ENCODE measurements around the gene NPHP4.

- TF ChIP-seq, protein P1, sequence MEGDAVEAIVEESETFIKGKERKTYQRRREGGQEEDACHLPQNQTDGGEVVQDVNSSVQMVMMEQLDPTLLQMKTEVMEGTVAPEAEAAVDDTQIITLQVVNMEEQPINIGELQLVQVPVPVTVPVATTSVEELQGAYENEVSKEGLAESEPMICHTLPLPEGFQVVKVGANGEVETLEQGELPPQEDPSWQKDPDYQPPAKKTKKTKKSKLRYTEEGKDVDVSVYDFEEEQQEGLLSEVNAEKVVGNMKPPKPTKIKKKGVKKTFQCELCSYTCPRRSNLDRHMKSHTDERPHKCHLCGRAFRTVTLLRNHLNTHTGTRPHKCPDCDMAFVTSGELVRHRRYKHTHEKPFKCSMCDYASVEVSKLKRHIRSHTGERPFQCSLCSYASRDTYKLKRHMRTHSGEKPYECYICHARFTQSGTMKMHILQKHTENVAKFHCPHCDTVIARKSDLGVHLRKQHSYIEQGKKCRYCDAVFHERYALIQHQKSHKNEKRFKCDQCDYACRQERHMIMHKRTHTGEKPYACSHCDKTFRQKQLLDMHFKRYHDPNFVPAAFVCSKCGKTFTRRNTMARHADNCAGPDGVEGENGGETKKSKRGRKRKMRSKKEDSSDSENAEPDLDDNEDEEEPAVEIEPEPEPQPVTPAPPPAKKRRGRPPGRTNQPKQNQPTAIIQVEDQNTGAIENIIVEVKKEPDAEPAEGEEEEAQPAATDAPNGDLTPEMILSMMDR (IDR thresholded peaks at IDR 0.05; ENCODE audit: low read length), result no peak
- TF ChIP-seq EZH2 (IDR thresholded peaks at IDR 0.05; ENCODE audit: borderline replicate concordance, low read length), result no peak
Measured at GRCh38 chr1:5913078-5913845, 79.0 kb downstream of the NPHP4 start.

Measured in OCI-LY1 (cell line).